ENCODE measurements around the gene ALDOC.
"Not testable (repeated sequence)": the region's sequence is repeated elsewhere in the genome, so short reads cannot be mapped to it uniquely, and the experiment has no call there.

Gene ALDOC

DNA sequence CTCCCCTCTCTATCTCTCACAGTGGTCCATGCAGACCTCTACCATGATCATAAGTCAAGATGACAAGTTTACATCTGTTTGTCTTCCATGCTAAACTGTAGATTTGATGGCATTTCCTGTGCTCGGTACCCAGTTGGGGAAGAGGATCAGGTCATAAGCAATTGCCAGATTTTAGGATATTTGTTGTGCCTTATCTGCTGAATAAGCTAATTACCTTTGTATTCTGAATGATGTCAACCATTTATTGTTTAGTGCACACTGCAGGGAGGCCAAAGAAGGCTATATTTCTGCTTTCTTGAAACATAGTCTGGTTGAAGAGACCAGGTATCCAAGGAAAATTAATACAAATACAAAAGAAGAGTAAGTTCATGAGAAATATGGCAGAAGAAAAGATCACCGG is 5.8 kb upstream of the ALDOC start:
- no peak for DNase-seq (ENCODE audit: low spot score)

DNA sequence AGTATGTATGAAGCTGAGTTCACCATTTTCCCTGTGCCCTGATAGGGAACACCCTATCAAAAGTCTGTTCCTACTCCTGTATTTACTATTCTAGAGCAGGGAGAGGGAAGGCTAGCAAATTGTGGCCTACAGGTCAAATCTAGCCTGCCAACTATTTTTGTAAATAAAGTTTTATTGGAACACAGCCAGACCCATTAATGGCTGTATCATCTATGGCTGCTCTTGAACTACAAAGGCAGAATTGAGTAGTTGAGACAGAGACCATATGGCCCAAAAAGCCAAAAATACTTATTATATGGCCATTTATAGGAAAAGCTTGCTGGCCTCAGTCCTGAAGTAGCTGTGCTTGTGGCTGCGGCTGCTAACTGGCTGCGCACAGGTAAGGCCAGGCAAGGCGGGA is 4.3 kb upstream of the ALDOC start:
- no peak for DNase-seq (ENCODE audit: low spot score)

DNA sequence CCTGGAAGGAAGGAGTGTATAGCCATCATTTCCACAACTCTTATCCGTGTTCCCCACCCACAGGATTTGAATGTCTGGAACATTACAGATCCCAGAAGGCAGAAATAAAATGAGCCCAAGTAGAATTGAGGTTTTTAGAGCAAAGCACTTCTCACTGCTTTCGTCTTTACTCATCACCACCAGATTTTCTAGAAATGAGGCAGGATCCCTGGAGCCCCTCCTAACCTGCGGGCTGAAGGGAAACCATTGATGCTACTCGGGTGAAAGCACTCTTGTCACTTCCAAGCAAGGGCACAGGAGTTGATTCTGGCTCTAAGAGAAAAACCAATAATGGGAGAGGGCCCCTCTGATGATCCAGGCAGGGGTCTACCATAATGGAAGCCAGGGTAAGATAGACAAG is 2.8 kb upstream of the ALDOC start:
- DNase-seq (ENCODE audit: low spot score): no peak

DNA sequence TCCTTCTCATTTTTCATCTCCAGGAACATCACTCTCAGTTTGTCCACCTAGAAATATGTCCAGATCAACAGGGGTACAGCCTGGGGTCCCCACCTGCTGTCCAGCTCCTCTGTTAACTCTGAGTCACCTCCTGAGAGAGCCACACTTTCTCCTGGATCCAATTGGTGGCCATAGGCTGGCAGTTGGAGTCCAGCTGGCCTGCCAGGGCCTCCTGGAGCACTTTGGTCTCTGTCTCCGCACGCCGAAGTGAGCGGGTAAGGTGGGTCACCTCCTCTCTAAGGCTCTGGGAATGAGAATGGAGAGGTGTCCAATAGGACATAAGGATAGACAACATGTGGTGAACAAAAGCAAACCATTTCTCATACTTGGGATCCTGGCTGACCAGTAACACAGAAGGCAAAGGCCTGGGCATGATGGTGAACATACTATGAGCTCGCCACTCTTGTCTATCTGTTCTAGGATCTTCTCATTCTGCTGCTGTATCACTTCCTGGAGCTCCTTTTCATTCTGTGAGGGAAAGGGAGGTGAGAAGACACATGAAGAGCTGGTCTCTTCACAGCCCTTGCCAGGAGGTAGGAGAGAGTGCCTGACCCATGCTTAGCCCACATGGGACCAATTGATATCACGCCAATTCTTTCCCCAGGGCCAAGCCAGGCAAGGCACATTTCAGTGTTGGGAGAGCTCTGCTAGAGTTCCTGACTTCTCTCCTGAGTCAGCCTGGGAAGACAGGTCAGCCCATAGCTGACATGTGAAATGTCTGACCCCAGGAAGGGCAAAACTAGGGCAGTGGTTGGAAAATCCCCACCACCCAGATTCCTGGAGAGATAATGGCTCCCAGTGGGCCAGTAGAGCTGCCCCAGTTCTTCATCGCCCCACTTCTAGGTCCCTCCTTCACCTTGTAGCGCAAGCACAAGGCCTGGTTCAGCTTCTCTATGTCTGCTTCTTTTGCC is 1.8 kb upstream of the ALDOC start:
- no peak for DNase-seq (ENCODE audit: low spot score)

DNA sequence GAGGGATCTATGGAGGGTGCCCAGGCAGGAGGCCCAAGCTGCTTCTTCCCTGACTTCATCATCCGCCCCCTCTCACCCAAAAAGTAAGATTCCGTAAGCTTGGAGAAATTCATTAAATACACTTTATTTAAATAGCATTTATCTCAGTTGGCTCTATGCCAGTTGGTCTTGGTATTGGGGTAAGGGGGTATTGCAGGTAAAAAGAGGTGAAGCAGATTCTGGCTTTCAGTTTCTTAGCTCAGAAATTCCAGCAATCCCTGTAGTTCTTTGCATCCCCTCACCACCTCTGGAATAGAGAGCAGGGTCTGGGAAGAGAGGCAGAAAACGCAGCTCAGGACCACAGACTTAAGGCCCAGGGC is 750 bp upstream of the ALDOC start:
- no peak for DNase-seq (ENCODE audit: low spot score)

DNA sequence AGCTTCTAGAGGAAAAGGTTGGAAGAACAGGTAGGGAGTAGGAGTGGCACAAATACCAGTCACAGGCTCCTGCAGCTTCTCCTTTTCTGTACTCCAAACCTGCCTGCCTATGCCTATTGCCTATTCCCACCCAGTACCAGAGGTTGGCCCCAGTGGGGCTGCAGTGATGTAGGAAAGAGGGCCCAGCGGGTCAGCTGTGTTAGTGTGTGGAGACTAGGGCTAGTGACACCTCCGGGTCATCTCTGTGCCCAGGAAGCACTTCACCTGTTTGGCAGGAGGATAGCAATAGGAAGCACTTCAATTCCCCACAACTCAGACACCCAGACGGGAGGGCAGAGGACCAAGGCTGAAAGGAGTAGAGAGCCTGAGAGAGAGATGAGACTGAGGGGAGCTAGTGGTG is 679 bp downstream of the ALDOC start:
- not testable (repeated sequence) for DNase-seq (ENCODE audit: low spot score)

DNA sequence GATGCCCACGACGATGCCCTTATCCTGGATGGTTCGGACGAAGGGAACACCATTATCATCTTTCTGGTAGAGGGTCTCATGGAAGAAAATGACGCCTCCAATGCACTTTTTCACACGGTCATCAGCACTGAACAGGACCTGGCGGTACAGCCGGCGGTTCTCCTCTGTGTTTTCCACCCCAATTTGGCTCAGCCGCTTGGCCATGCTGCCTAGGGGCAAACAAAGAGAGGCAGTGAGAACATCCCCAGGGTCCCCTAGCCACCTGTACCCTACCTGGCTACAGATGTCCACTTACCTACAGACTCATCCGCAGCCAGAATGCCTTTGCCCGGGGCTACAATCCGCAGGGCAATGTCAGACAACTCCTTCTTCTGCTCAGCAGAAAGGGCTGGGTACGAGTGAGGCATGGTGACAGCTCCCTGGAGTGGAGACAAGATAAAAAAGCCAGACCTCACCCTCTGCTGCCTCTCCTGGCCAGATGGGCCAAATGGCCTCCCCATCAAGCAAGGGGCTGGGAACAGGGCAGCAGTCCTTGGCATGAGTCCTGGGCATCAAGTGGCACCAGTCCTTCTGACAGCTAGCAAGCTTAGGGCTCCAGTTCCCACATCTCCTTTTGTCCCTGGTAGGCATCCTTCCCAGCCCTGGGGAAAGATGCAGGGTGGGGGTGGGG is 1.4 kb downstream of the ALDOC start:
- DNase-seq (ENCODE audit: low spot score): no peak

DNA sequence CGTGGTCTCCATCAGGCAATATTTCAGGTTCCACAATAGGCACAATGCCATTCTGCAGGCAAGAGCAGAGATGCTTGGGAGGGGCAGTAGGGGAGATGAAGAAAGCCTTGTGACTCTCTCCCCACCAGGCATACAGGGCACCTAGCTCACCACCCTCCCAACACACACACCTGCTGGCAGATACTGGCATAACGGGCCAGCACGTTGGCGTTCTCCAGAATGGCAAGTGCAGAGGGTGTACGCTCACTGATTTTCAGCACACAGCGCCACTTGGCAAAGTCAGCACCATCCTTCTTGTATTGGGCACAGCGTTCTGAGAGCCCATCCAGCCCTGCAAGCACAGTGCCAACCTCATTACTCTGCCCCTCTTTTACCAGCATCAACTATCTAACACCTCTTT is 2.2 kb downstream of the ALDOC start:
- no peak for DNase-seq (ENCODE audit: low spot score)

DNA sequence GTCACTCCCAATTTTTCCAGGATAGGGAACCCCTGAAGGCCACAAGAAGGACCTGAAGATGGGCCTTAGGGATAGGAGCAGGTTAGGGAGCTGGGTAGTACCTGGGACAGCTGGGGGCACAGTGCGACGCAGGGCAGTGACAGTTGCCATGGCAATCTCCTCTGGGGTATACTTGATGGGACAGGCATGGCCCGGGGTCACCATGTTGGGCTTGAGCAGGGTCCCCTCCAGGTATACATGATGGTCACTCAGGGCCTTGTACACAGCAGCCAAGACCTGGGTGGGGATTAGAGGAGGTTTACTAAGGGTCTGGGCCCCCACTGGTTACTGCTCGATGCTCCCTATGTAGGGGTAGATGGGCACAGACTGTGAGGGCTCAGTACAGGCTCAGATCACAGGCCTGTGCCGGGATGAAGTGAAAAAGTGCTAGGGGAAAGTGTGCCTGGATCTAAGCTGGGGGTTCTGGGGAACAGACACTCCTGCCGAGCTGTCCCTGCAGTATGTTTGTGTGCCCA is 2.7 kb downstream of the ALDOC start:
- DNase-seq (ENCODE audit: low spot score): no peak

DNA sequence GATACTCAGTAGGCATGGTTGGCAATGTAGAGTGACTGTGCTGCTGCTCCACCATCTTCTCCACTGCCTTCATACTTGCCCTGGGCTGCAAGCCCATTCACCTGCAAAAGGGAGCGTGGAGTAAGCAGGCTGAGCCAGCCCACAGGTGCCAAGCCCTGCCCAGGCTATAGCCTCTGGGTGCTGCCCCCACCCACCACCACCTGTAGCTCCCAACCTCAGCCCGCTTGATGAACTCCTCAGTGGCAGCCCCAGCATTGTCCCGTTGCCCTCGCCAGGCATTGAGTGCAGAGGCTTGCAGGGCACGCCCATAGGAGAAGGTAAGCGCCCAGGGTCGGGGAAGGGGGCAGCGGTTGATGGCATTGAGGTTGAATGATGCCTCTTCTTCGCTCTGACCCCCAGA is 3.2 kb downstream of the ALDOC start:
- DNase-seq (ENCODE audit: low spot score): no peak

DNA sequence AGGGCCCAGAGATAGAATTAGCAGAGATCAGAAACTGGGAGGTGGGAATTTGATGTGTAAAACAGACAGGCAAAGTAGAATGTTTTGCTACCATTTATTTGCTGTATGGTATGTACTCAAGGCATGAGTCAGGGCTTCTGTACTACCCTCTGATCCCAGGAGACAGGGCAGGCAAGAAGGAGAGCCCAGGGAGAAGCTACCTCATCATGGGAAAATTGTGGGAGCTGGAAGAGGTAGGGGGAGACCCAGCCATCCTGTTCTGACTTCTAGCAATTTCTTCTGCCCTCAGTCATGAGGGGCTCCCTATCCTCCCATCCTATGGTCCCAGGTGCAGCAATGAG is 3.7 kb downstream of the ALDOC start:
- no peak for DNase-seq (ENCODE audit: low spot score)

DNA sequence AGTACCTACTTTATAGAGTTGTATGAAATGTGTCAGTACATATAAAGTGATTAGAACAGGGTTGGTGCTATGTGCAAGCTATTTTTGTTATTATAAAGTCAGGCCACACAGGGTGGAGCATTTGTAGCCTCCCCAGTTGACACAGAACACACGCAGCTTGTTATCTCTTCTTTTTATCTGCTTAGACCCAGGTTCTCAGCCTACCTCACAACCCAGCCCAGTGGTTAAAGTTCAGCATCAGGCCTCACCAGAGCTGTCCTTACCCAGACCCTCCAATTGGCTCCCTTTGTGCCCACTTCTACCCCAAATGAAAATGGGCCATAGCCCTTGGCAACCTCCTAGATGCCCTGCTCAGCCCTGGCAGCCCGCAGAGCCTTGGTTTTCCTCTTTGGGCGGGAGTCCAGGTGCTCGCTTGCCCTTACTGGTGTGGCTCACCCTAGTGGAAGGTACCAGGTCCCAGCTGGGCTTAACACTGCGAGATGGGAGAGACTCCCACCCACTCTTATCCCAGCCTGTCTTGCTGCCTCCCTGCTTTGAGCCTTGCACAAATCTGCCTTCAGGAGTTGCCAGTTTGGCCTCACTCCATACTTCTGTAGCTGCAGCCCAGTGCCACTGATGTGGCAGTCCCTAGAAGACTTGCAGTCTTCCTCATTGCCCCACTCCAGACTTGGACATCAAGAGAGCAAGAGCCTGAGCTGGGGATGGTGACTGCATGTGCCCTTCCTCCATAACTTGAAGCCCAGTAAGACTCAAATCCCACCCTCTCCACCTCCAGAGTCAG is 4.2 kb downstream of the ALDOC start:
- DNase-seq (ENCODE audit: low spot score): no peak

DNA sequence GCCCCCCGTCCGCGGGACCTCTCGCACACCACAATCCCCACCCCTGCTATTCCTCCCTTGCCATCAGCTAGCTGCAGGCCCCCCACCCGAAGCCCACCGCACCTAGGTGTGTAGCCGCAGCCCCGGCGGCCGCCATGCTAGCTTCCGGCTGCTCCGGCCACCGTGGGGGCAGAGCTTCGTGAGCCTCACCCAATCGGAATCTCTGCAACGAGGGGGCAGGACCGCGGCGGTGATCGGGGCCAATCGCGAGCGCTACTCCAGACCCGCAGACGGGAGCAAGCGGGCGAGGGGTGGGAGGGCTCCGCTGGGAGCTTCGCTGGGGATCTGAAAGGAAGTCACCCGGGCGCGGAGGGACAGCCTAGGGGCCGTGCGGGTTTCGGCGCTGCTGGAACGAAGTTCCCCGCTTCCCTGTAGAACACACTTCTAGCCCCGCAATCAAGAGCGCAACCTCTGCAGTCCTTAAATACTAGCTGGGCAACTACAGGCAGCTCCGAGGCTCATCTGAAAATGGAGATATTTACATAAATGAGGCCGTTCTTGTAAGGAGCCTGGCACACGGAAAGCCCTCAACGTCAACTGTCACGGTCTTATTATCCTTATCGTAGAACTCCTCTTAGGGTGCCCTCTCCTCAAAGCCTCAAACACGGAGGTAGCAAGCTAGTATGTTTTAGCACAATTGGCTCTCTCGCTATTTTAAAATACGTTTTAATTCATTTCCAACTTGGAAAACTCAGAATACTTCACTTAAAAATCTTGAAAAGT is 5.2 kb downstream of the ALDOC start, which contains the start of gene PIGS:
Gene PIGS (minus strand): TSS at position 164 of the 762 bp plus-strand sequence. CDS start 28 bp downstream, at position 136.
- peak; percentile 99 for DNase-seq (ENCODE audit: low spot score)

DNA sequence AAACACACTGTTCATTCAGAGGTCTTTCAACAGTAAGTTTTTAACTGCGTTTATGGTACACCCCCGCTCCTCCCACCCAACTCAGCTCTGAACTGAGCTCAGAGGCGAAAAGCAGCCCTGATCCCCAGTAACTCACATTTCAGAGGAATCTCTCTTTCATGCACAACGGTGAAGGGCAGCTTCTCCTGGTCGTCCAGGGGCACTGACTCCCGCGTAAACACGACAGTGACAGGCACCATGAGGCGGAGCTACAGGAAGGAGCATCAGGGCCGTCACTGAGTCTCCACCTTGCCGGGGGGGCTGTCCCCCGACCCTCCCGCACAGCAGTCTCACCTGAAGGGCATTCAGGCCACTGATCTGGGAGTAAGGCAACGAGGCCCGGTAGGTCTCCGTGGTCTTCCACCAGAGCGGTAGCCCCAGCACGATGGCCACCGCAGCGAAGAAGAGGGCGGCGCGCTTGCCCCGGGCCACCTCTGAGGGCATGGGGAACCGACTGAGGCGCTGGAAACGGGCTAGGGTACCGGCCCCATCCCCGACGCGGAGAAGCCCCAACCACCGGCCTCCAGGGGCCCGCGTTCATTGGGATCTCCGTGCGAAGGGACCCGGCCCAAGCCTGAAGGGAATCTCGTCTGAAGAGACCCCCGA is 5.9 kb downstream of the ALDOC start:
- peak; percentile 44 for DNase-seq (ENCODE audit: low spot score)

DNA sequence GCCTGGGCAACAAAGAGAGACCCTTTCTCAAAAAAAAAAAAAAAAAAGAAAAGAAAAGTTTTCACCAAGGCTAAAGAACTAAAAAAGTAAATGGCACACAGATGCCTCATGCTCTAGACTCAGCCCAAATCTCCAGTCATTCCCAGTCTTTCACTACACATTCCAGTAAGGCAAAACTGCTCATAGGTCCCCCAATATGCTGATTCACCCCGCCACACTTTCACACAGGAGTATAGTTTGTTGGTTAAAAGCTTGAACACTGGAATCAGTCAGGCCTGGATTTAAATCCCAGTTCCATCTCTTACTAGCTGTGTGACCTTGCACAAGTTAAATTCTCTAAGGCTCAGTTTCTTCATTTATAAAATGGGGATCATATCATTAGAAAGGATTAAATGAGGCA is 7.2 kb downstream of the ALDOC start:
- no peak for DNase-seq (ENCODE audit: low spot score)

DNA sequence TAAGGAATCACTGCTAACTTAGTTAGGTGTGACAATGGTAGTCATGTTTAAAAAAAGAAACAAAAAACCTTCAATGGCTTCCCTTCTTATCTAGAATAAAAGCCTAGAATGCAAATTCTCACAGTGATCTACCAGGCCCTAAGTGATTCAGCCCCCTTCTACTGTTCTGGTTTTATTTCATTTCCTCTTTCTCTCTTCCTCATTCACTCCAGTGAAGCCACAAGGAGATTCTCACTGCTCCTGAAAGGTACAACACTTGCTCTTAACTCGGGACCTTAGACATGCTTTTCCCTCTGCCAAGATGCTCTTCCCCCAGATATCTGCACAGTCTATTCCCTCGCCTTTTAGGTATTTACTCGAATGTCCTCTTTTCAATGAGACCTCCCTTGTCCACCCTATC is 9.1 kb downstream of the ALDOC start:
- DNase-seq (ENCODE audit: low spot score): no peak

DNA sequence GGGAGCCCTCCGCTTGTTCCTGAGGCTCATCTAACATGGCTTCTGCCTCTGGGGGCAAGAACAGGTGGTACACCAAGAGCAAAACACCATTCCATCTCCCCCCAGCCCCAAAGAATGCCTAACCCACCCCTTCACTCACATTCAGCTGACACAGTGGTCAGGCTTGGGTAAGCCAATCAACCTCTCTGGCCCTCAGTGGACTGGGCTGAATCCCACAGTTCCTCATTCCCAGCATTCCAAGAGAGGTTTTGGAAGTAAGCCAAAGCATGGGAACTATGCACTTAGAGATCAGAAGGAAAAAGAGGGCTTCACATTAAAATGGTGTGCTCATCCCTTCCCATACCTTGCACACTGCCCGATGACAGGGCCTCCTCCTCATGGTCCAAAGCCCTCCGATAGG is 13.2 kb downstream of the ALDOC start:
- DNase-seq (ENCODE audit: low spot score): peak; percentile 64

DNA sequence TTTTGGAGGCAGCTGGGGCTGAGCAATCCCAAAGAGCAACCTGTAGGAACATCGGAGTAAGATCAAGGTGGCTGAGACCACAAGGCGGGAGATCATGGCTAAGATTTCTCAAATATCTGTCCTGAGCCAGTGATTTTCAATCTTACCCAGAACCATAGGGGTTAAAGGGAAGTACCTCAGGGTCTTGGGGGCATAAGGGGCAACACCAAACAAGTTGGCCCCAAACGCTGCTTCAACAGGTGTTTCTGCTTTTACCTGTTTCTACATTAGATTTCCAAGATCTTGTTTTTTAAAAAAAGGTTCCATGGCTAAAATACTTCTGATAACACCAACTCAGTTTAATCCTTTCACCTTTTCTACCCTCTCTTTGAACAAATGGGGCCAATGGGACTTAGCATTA is 21.7 kb downstream of the ALDOC start:
- no peak for DNase-seq (ENCODE audit: low spot score)

DNA sequence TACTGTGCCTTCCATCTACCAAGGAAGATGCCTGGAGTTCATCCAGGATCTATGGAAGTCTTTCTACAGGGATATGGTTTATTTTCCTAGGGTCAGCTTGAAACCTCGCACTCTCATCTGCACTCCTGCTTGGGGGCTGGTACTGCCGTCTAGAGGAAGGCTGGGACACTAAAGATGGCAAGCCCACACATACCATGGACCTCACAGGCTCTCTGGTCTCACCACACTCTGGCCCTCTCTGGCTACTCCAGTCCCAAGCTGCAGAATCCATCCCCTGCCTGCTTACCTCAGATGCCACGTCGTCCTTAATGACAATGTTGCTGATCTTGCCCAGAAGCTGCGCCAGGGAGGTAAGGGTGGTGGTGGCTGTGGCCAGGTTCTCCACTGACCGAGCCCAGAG is 22.1 kb downstream of the ALDOC start:
- no peak for DNase-seq (ENCODE audit: low spot score)

DNA sequence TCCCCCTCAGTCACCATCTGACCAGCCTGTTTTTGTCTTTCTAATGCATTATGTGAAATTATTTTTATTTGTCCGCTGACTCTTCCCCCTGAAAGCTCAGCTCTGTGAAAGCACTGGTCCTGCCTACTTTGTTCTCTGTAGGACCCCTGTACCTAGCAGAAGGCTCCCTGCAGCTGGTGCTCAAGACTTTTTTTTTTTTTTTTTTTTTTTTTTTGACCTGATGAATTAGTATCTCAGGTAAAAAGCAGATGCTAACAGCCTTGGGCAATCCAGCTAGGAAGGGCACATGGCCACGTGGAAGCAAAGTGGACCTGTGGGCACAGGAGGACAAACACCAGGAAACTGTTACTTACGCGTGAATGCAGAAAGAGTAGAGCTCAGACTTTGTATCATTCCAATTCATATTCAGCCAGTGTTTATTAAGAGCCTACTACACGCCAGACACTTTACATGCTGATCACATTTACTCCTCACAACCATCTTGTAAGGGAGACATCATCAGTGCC is 23.6 kb downstream of the ALDOC start:
- no peak for DNase-seq (ENCODE audit: low spot score)

All from AG20443 (cell line).